Measurements from ENCODE around the gene DNAI2.
A peak's percentile ranks its signal among the peaks of the same experiment; 100 is the strongest.

Gene DNAI2

GRCh38 chr17:74231928-74232907 lies 41.8 kb upstream of the DNAI2 start:
- TF ChIP-seq EZH2 (IDR thresholded peaks at IDR 0.05), result no peak
- no peak for TF ChIP-seq FOXP2 (optimal IDR thresholded peaks at IDR 0.05; ENCODE audit: control extremely low read depth, extremely low read length, insufficient read depth)
- no peak for TF ChIP-seq POLR2AphosphoS5 (IDR thresholded peaks at IDR 0.05; ENCODE audit: borderline replicate concordance, low read depth, low read length)
- Histone ChIP-seq H3K4me3 (no peak overlapping the region), H3K9me3 (ENCODE audit: low read depth, low read length) (no peaks in the 10 kb centered on the region), H3K36me3 (ENCODE audit: insufficient read depth, low read length) (no peaks in the 10 kb centered on the region), H3K27ac (no peak overlapping the region), H3K9ac (ENCODE audit: insufficient read length) (no peak overlapping the region)
- no peak for DNase-seq (ENCODE audit: low read depth, low spot score)

- H3K4me3 ChIP-seq, result no peak overlapping the region
- H3K9ac ChIP-seq (ENCODE audit: insufficient read length), result no peak overlapping the region
- no peak for DNase-seq (ENCODE audit: low read depth, low spot score)
- no peak overlapping the region for H3K27ac ChIP-seq
- H3K36me3 ChIP-seq (ENCODE audit: insufficient read depth, low read length), result no peaks in the 10 kb centered on the region
- TF ChIP-seq EZH2 (IDR thresholded peaks at IDR 0.05) (no peak), FOXP2 (optimal IDR thresholded peaks at IDR 0.05; ENCODE audit: control extremely low read depth, extremely low read length, insufficient read depth) (no peak), POLR2AphosphoS5 (IDR thresholded peaks at IDR 0.05; ENCODE audit: borderline replicate concordance, low read depth, low read length) (no peak)
- no peaks in the 10 kb centered on the region for H3K9me3 ChIP-seq (ENCODE audit: low read depth, low read length)
Measured at GRCh38 chr17:74233937-74234336, 40.1 kb upstream of the DNAI2 start.

GRCh38 chr17:74234486-74234885 lies 39.5 kb upstream of the DNAI2 start:
- no peak overlapping the region for H3K4me3 ChIP-seq
- DNase-seq (ENCODE audit: low read depth, low spot score), result no peak
- H3K36me3 ChIP-seq (ENCODE audit: insufficient read depth, low read length), result no peaks in the 10 kb centered on the region
- no peaks in the 10 kb centered on the region for H3K9me3 ChIP-seq (ENCODE audit: low read depth, low read length)
- no peak overlapping the region for H3K27ac ChIP-seq
- no peak overlapping the region for H3K9ac ChIP-seq (ENCODE audit: insufficient read length)
- TF ChIP-seq EZH2 (IDR thresholded peaks at IDR 0.05), result no peak
- TF ChIP-seq FOXP2 (optimal IDR thresholded peaks at IDR 0.05; ENCODE audit: control extremely low read depth, extremely low read length, insufficient read depth), result no peak

GRCh38 chr17:74235040-74235581 lies 38.9 kb upstream of the DNAI2 start:
- no peak overlapping the region for H3K9ac ChIP-seq (ENCODE audit: insufficient read length)

GRCh38 chr17:74235911-74236371 lies 38.1 kb upstream of the DNAI2 start:
- Histone ChIP-seq H3K9ac (ENCODE audit: insufficient read length) (no peak overlapping the region), H3K27ac (no peak overlapping the region), H3K4me3 (no peak overlapping the region), H3K36me3 (ENCODE audit: insufficient read depth, low read length) (no peaks in the 10 kb centered on the region), H3K9me3 (ENCODE audit: low read depth, low read length) (no peaks in the 10 kb centered on the region)
- no peak for DNase-seq (ENCODE audit: low read depth, low spot score)
- TF ChIP-seq EZH2 (IDR thresholded peaks at IDR 0.05), result no peak
- TF ChIP-seq POLR2AphosphoS5 (IDR thresholded peaks at IDR 0.05; ENCODE audit: borderline replicate concordance, low read depth, low read length), result no peak

More at GRCh38 chr17:74235040-74235581, 38.9 kb upstream of the DNAI2 start:
- Histone ChIP-seq H3K4me3 (no peak overlapping the region), H3K9me3 (ENCODE audit: low read depth, low read length) (no peaks in the 10 kb centered on the region), H3K36me3 (ENCODE audit: insufficient read depth, low read length) (no peaks in the 10 kb centered on the region), H3K27ac (no peak overlapping the region)
- no peak for DNase-seq (ENCODE audit: low read depth, low spot score)
- TF ChIP-seq POLR2AphosphoS5 (IDR thresholded peaks at IDR 0.05; ENCODE audit: borderline replicate concordance, low read depth, low read length) (no peak), FOXP2 (optimal IDR thresholded peaks at IDR 0.05; ENCODE audit: control extremely low read depth, extremely low read length, insufficient read depth) (no peak), EZH2 (IDR thresholded peaks at IDR 0.05) (no peak)

- no peak for DNase-seq (ENCODE audit: low read depth, low spot score)
- Histone ChIP-seq H3K9ac (ENCODE audit: insufficient read length) (no peak overlapping the region), H3K36me3 (ENCODE audit: insufficient read depth, low read length) (no peaks in the 10 kb centered on the region), H3K4me3 (no peak overlapping the region), H3K9me3 (ENCODE audit: low read depth, low read length) (no peaks in the 10 kb centered on the region), H3K27ac (no peak overlapping the region)
- TF ChIP-seq FOXP2 (optimal IDR thresholded peaks at IDR 0.05; ENCODE audit: control extremely low read depth, extremely low read length, insufficient read depth) (no peak), EZH2 (IDR thresholded peaks at IDR 0.05) (no peak)
Measured at GRCh38 chr17:74237321-74237720, 36.7 kb upstream of the DNAI2 start.

- H3K9me3 ChIP-seq (ENCODE audit: low read depth, low read length), result no peaks in the 10 kb centered on the region
- TF ChIP-seq EZH2 (IDR thresholded peaks at IDR 0.05), result no peak
- DNase-seq (ENCODE audit: low read depth, low spot score), result no peak
Measured at GRCh38 chr17:74239172-74239571, 34.9 kb upstream of the DNAI2 start.

GRCh38 chr17:74240618-74241205 lies 33.3 kb upstream of the DNAI2 start:
- Histone ChIP-seq H3K9ac (ENCODE audit: insufficient read length) (no peak overlapping the region), H3K9me3 (ENCODE audit: low read depth, low read length) (no peaks in the 10 kb centered on the region), H3K36me3 (ENCODE audit: insufficient read depth, low read length) (no peaks in the 10 kb centered on the region), H3K27ac (no peak overlapping the region), H3K4me3 (no peak overlapping the region)
- no peak for TF ChIP-seq FOXP2 (optimal IDR thresholded peaks at IDR 0.05; ENCODE audit: control extremely low read depth, extremely low read length, insufficient read depth)
- no peak for TF ChIP-seq EZH2 (IDR thresholded peaks at IDR 0.05)
- TF ChIP-seq POLR2AphosphoS5 (IDR thresholded peaks at IDR 0.05; ENCODE audit: borderline replicate concordance, low read depth, low read length), result no peak
- DNase-seq (ENCODE audit: low read depth, low spot score), result peak; percentile 1

More at GRCh38 chr17:74239172-74239571, 34.9 kb upstream of the DNAI2 start:
- Histone ChIP-seq H3K4me3 (no peak overlapping the region), H3K9ac (ENCODE audit: insufficient read length) (no peak overlapping the region), H3K27ac (no peak overlapping the region), H3K36me3 (ENCODE audit: insufficient read depth, low read length) (no peaks in the 10 kb centered on the region)
